Stomach (tissue), 9 donors: ENCODE measurements around the gene CFAP57. TPM values are rescaled to one million over a fixed set of nuclear protein-coding genes. Genes with fewer than 3 reads are reported as not detected.

ENCODE experiments used
- DNase-seq, 2 donors: peaks; one replicate each; pipeline versions ENCODE4 v3.0.0 to v3.0.0-alpha.2; 2013 to 2019
- H3K27ac ChIP-seq, 5 donors: fragments of 200-600 bp in 4 of 5; sonication (generic) in 4 of 5; one replicate each; pipeline ENCODE4 v1.5.1; 2013 to 2019; ENCODE audit warnings: mild to moderate bottlenecking in 1 of 5, moderate library complexity in 1 of 5
- H3K27me3 ChIP-seq, 3 donors: fragments of 200-600 bp; sonication (generic); one replicate each; pipeline ENCODE4 v1.5.1; 2017 to 2019; ENCODE audit warnings: mixed run types in 1 of 3
- H3K36me3 ChIP-seq, 4 donors: fragments of 200-600 bp; sonication (generic); 1 replicate in 3 of 4; 2 replicates in 1 of 4; pipeline ENCODE4 v1.5.1; 2016 to 2019
- H3K4me1 ChIP-seq, 4 donors: fragments of 200-600 bp; sonication (generic); one replicate each; pipeline ENCODE4 v1.5.1; 2016 to 2019
- H3K4me3 ChIP-seq, 4 donors: fragments of 200-600 bp; sonication (generic) in 3 of 4; one replicate each; pipeline ENCODE4 v1.5.1; 2016 to 2019; ENCODE audit warnings: mild to moderate bottlenecking in 1 of 4
- H3K9me3 ChIP-seq, 4 donors: fragments of 200-600 bp; sonication (generic); one replicate each; pipeline ENCODE4 v1.5.1; 2016 to 2019
- CTCF ChIP-seq, 7 experiments: fragments of 450-650 bp in 4 of 7; fragments of 200-600 bp in 3 of 7; sonication (generic) in 3 of 7; IDR thresholded peaks; one replicate each; pipeline ENCODE4 v1.5.1; 2016 to 2019; ENCODE audit warnings: antibody characterized with exemption in 7 of 7, control low read depth in 2 of 7, mild to moderate bottlenecking in 1 of 7
- EP300 ChIP-seq: sonication (generic); formaldehyde crosslinking; IDR thresholded peaks from one replicate; pipeline ENCODE4 v1.6.1; 2017; ENCODE audit warnings: antibody characterized with exemption
- POLR2A ChIP-seq, 4 donors: fragments of 450-650 bp; IDR thresholded peaks; one replicate each; pipeline ENCODE4 v1.6.1; 2016; ENCODE audit warnings: antibody characterized with exemption in 4 of 4, control low read depth in 2 of 4, mild to moderate bottlenecking in 1 of 4, moderate library complexity in 1 of 4
- POLR2AphosphoS5 ChIP-seq, 3 donors: sonication (generic); formaldehyde crosslinking; IDR thresholded peaks; one replicate each; pipeline ENCODE4 v1.6.1; 2016; ENCODE audit warnings: antibody characterized with exemption in 3 of 3
- WGBS, 5 donors: extraction: QIAGEN DNeasy Blood & Tissue Kit in 3 of 5; methylation state at CpG; one replicate each; pipeline versions ENCODE4 v1.1.5 to v1.1.7; 2013 to 2018; 5-methylcytosine and 5-hydroxymethylcytosine counted together
- intact Hi-C: fragments of 100-400 bp; cut with DNase I; formaldehyde crosslinking; loops from one replicate; pipeline ENCODE4 v1.15.1; 2023; ENCODE audit warnings: low total_unique reads
- polyA plus RNA-seq, 3 donors: library from polyadenylated mRNA; stranded (reverse); fragments of 200-250 nt; gene quantifications; one replicate each; pipeline ENCODE4 v1.2.3, GENCODE V29; 2013
- total RNA-seq, 5 donors: library from RNA; depleted of rRNA; stranded (reverse); fragments of >200 nt; gene quantifications; one replicate each; pipeline versions ENCODE4 v1.1.0 to v1.2.3, GENCODE V29; 2014 to 2016
- donor health status: healthy with polysubstance abuse.
- donor health status: Bipolar disorder and iron deficiency.
- donor health status: healthy.

Gene CFAP57
- total and polyA plus RNA-seq, 8 donors, result 0.08 to 1.4 (median 0.15) TPM; not detected in 3

GRCh38 chr1:43247256-43247921 lies 75.3 kb downstream of the CFAP57 start:
- no peaks in the 10 kb centered on the region for H3K9me3 ChIP-seq
- 73 to 93% (median 85%) methylated on average over 6 of the region's 6 CpGs for WGBS, 5 donors
- intact Hi-C loops, result no loop called here
- DNase-seq, result no peak
- H3K36me3 ChIP-seq, result no peaks in the 10 kb centered on the region
- no peak overlapping the region for H3K27ac ChIP-seq
- TF ChIP-seq EP300 (no peak), POLR2AphosphoS5 (IDR thresholded peaks at IDR 0.05) (no peak), POLR2A (IDR thresholded peaks at IDR 0.05) (no peak), CTCF (IDR thresholded peaks at IDR 0.05) (no peak)
- no peaks in the 10 kb centered on the region for H3K27me3 ChIP-seq
- H3K4me3 ChIP-seq, result no peak overlapping the region
- no peaks in the 10 kb centered on the region for H3K4me1 ChIP-seq

- Histone ChIP-seq H3K4me3 (no peak overlapping the region), H3K4me1 (peaks cover under 1 to 7% (median 4%) of the 10 kb centered on the region in 4 donors), H3K27me3 (no peaks in the 10 kb centered on the region), H3K27ac (no peak overlapping the region), H3K9me3 (no peaks in the 10 kb centered on the region), H3K36me3 (no peaks in the 10 kb centered on the region)
- TF ChIP-seq POLR2AphosphoS5 (IDR thresholded peaks at IDR 0.05) (no peak), POLR2A (IDR thresholded peaks at IDR 0.05) (no peak), EP300 (no peak), CTCF (IDR thresholded peaks at IDR 0.05) (no peak)
- intact Hi-C loops, result no loop called here
- no peak for DNase-seq
- 76 to 90% (median 87%) methylated on average over 3 of the region's 3 CpGs for WGBS, 5 donors
Measured at GRCh38 chr1:43250351-43250761, 78.2 kb downstream of the CFAP57 start.

- 78 to 94% (median 93%) methylated on average over 5 of the region's 5 CpGs for WGBS, 5 donors
- Histone ChIP-seq H3K27ac (no peak overlapping the region), H3K4me3 (no peak overlapping the region), H3K27me3 (no peaks in the 10 kb centered on the region), H3K36me3 (no peaks in the 10 kb centered on the region), H3K4me1 (peaks cover 7 to 14% (median 10%) of the 10 kb centered on the region in 4 donors), H3K9me3 (no peaks in the 10 kb centered on the region)
- TF ChIP-seq POLR2AphosphoS5 (IDR thresholded peaks at IDR 0.05) (no peak), CTCF (IDR thresholded peaks at IDR 0.05) (no peak), EP300 (no peak), POLR2A (IDR thresholded peaks at IDR 0.05) (no peak)
- intact Hi-C loops, result no loop called here
- no peak for DNase-seq
Measured at GRCh38 chr1:43251024-43251423, 78.9 kb downstream of the CFAP57 start.

GRCh38 chr1:43252225-43252624 lies 80.1 kb downstream of the CFAP57 start:
- Histone ChIP-seq H3K27me3 (no peaks in the 10 kb centered on the region), H3K36me3 (no peaks in the 10 kb centered on the region), H3K27ac (no peak overlapping the region), H3K4me1 (peaks cover 12 to 19% (median 15%) of the 10 kb centered on the region in 4 donors), H3K9me3 (no peaks in the 10 kb centered on the region), H3K4me3 (no peak overlapping the region)
- WGBS, 5 donors, result 83 to 97% (median 94%) methylated on average over 1 of the region's 1 CpG
- intact Hi-C loops, result no loop called here
- TF ChIP-seq CTCF (IDR thresholded peaks at IDR 0.05), result no peak
- TF ChIP-seq POLR2AphosphoS5 (IDR thresholded peaks at IDR 0.05), result no peak
- no peak for DNase-seq
